NCI-H82 treated with DMSO at 0.1 percent for 48 hours (cell line): ENCODE measurements around the gene PRDM7.
"Not testable (repeated sequence)": the region's sequence is repeated elsewhere in the genome, so short reads cannot be mapped to it uniquely, and the experiment has no call there.

Source experiments
- DNase-seq: peaks from one replicate; lab custom pipeline; 2025; ENCODE audit not compliant: unreplicated experiment; lab: John Stamatoyannopoulos, UW

PRDM7 gene

DNA sequence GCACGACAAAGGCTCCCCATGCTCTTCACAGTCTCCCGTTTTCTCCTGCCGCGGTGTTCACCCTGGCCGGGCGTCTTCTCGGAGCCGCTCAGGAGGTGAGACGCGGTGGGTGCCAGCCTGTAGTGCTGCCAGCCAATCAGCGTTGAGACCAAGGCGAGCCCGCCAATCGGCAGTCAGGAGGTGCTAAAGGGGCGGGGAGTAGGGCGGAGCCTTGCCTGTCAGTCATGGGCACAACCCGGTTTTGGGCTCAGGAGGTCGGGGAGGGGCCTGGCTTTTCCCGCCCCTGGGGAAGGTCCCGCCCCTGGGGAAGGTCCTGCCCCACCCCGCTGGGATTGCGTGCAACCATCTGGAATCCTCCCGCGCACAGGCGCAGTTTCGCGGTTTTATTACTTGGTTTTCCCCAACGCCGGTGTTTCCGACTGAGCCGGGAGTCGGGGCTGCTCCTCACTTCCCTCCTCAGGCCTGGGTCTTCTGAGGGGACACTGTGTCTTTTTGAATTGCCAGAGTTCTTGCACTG is at the start of gene PRDM7:
TSS of gene PRDM7 (minus strand) at position 92 of the 517 bp plus-strand sequence. CDS start 1,421 bp downstream, outside the sequence.
- DNase-seq = peak; percentile 96

DNA sequence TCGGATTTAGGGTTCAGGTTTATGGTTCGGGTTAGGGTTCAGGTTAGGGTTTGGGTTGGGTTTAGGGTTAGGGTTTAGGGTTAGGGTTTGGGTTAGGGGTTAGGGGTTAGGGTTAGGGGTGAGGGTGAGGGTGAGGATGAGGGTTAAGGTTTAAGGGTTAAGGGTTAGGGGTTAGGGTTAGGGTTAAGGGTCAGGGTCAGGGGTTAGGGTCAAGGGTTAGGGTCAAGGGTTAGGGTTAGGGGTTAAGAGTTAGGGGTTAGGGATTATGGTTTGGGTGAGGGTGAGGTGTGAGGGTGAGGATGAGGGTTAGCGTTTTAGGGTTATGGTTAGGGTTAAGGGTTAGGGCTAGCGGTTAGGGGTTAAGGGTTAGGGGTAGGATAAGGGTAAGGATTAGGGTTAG is 44.7 kb upstream of the PRDM7 start:
- DNase-seq = not testable (repeated sequence)

- DNase-seq = not testable (repeated sequence)
These were observed 30.5 kb upstream of the PRDM7 start for GRCh38 chr16:90107617-90108016.

GRCh38 chr16:90107060-90107459 is 29.9 kb upstream of the PRDM7 start:
- not testable (repeated sequence) for DNase-seq

GRCh38 chr16:90106271-90106670 is 29.1 kb upstream of the PRDM7 start:
- not testable (repeated sequence) for DNase-seq

- not testable (repeated sequence) for DNase-seq
These were observed 27.6 kb upstream of the PRDM7 start for GRCh38 chr16:90104725-90105124.

DNA sequence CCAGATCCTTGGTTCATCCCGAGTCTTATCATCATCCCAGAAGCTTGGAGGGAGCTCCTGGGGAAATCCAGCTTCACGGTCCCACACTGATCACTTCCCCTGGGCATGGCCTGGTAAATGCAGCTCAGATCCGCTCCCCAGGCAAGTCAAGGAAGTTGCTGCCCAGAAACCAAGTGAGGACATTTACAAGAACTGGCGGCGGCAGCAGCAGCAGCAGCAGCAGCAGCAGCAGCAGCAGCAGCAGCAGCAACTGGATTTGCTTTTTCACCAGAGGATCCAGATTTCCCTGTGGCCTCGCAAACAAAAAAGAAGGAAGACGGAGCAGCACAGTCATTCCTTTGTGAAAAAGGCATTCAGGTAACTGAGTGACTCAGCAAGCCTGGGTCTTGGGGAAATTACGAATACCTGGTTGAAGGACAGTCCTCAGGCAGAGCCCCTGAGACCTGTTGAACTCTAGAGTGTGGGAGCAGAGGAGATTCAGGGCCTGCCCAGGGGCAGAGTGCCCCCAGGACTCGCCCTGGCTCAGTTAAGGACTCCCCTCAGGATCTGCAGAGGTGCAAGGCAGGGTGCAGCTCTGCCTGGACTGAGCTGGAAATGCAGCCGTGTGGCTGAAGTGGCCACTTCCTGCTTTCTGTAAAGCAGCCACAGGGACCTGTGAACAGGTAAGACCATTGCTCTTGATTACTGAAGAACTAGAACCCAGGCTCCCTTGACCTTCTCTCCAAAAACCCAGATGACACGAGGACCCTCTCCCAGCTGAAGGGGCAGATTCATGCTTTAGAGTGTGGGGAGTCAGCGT is 25.2 kb upstream of the PRDM7 start:
- not testable (repeated sequence) for DNase-seq

DNA sequence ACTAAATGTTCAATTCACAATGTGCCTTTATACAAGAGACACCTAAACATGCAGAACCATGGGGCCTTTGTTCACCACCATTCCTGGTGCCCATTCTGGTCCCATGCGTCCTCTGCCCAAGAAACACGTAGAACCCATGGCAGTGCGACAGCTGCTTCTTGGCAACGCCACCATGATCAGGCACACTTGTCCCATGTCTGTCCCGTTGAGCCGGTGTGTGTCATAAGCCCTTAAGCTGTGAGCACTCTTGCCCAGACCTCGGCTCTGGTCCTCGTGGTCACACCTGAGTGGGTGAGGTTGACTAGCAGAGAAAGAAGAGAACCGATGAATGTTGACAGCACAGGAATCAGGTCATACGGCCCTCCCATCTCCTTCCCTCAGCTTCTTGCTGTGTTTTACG is 24.2 kb upstream of the PRDM7 start:
- not testable (repeated sequence) for DNase-seq

DNA sequence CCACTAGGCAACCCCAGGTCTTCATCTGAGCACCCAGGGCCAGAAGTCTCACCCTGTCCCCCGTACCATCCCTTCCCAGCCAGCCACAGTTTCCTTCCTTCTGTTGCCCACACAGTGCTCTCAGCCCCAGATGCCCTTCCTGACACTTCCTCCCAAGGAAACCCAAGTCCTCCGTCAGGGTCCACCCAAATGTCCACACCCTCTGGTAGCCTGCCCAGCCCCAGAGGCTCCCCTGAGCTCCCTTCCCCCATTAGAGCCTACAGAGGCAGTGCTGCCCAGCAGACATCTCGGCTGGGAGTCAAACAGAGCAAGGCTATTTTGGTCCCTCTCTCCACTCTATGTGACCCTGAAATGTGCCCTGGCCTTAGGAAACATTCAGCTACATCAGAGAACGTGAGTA is 23.7 kb upstream of the PRDM7 start:
- DNase-seq = not testable (repeated sequence)

DNA sequence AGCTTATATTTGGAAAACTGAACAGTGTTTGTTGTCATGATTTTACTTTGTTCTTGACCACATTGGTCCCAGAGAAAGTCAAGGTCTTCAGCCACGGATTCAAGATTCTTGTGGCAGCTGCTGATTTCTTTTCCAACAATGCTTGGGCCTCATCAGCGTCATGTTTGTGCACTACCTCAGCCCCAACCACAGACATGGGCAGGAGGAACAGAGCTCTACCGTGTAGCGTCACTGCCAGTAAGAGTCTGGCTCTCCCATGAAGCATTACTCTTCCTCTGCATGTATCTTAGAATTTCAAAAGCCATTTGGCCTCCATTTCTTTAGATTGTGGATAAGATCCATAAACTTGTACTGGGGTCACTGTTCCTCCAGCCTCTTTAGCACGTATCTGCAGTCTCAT is 23.1 kb upstream of the PRDM7 start:
- not testable (repeated sequence) for DNase-seq

DNA sequence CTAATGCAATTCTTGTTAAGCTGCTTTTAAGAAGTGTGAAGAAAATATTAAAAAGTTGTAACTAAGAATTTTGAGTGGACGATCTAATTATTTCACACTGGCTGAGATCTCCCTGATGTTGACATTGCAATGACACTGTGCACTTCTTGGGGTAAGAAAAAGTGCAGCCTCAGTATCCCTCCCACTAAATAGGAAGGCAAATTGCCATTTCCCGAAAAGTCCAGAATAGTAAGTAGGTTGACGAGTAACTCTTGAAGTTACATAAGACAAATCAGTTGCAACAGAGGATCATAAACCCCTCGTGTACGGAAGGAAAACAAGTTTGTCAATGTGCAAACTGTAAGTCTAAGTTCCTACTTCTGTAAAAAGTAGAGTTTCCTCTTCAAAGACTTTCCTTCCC is 21.8 kb upstream of the PRDM7 start:
- not testable (repeated sequence) for DNase-seq

- not testable (repeated sequence) for DNase-seq
These were observed 20.0 kb upstream of the PRDM7 start for GRCh38 chr16:90097010-90097684.

DNA sequence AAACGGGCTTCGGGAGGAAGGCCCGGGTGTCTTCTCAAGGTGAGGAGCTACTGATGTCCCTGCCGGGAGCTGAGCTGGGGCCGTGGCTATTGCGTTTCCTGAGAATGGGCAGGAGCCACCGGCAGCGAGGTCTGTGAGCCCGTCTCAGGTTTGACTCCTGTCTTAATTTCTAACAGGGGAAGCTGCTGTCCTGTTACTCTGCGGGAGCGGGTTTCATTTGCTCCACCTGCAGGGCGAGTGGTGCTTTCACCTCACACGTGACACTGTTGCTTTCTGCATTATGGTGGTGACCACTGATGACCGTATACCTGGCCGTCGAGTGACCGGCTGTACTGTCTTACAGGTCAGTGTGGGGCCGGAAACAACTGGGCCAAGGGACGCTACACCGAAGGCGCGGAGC is 17.7 kb upstream of the PRDM7 start:
- not testable (repeated sequence) for DNase-seq

- not testable (repeated sequence) for DNase-seq
These were observed 17.2 kb upstream of the PRDM7 start for GRCh38 chr16:90094296-90094695.

- DNase-seq = not testable (repeated sequence)
These were observed 16.7 kb upstream of the PRDM7 start for GRCh38 chr16:90093799-90094198.

GRCh38 chr16:90092781-90093180 is 15.7 kb upstream of the PRDM7 start:
- DNase-seq = not testable (repeated sequence)

DNA sequence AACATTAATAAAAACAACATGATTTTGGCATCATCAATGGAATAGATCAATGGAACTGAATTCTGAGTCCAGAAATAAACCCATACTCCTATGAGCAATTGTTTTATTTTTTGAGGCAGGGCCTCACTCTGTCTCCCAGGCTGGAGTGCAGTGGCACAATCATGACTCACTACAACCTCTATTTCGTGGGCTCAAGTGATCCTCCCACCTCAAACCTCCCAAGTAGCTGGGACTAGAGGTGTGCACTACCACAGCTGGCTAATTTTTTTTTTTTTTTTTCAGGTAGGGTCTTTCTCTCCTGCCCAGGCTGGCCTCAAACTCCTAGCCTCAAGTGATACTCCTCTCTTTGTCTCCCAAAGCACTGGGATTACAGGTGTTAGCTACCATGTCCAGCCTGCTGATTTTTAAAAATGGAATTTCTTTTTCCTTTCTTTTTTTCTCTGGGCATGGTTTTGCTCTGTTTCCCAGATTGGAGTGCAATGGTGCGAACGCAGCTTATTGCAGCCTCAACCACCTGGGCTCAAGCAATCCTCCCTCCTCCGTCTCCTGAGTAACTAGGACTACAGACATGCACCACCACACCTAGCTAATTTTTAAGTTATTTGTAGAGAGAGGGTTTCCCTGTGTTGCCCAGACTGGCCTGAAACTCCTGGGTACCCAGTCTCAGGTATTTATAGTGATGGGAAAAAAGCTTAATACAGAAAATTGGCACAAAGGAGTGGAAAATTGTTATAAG is 7.3 kb upstream of the PRDM7 start:
- DNase-seq = no peak

GRCh38 chr16:90083139-90083538 is 6.0 kb upstream of the PRDM7 start:
- no peak for DNase-seq

DNA sequence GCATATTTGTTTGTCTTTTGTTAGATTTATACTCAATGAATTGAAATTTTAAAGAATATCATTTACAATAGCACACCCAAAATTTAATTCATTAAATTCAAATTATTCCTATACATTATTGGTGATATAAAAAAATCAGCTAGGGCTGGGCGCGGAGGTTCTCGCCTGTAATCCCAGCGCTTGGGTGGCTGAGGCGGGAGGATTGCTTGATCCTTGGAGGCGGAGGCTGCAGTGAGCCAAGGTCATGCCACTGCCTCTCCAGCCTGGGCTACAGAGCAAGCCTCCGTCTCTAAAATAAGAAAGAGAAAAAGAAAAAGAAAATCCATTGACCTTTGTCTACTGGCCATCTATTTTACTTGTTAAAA is 4.5 kb upstream of the PRDM7 start:
- no peak for DNase-seq

DNA sequence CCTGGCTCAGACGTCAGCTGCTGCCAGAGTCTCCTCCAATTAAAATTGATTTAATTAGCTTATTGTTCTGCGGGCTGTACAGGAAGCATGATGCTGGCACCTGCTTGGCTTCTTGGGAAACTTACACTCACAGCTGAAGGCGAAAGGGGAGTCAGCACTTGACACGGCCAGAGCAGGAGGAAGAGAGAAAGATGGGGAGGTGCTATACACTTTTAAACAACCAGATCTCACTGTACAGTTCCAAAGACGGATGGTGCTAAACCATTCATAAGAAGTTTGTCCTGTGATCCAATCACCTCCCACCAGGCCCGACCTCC is 1.4 kb upstream of the PRDM7 start:
- peak; percentile 81 for DNase-seq

DNA sequence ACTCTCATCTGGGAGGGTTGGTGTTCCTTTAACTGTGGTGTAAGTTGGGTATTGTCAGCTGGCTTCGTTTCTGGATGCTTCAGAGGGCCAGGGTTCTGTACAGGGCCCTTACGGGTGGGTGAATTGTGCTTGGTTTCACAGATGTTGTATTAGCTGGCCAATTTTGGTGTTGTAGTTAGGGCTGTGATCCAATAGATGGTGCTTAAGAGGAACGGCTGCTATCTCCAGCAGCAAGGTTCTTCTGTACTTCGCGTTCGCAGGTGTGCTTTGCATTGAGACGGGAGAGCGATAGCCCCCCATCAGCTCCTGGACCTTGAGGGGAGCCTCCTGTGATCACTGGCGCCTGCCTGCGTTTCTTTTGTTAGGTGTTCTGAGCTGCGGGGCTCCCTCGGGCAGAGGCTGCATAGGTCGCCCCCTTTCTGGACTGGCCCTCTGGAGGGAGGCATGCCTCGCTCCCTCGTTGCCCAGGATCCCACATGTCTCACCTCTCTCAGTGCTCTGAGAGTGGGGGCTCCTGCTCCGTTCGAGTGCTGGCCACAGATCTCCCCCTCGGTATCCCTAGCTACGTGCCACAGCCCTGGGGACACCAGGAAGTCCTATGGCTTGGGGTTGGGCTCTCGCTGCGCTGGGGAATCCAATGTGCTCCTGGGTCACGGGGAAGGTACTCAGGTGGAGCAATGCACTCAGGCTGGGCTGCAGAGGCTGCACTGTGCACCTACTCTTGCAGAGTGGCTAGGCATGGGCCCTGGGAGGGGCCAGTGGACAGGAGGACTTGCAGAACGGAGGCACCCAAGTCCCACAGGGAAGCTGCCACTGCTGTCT is 837 bp upstream of the PRDM7 start:
- no peak for DNase-seq
